GM23338 (cell line): ENCODE results near the gene CCDC68. TPM values are rescaled to one million over a fixed set of nuclear protein-coding genes. Genes with fewer than 3 reads are reported as not detected.

Source experiments
- ATAC-seq: fragments of 200-7000 bp; cut with Tn5 transposase; 3 replicates; pipeline ENCODE4 v1.9.1; 2020
- DNase-seq: peaks from one replicate; pipeline ENCODE4 v3.0.0-alpha.2; 2015; ENCODE audit warnings: low spot score
- H2AFZ ChIP-seq: fragments of 200-600 bp; sonication (generic); 2 replicates; pipeline ENCODE4 v1.8.0; 2016; ENCODE audit warnings: antibody characterized with exemption, mild to moderate bottlenecking, moderate library complexity
- H3F3A ChIP-seq: fragments of 200-600 bp; sonication (generic); replicated peaks from 2 replicates; pipeline ENCODE4 v1.8.0; 2017; ENCODE audit warnings: antibody characterized with exemption, mixed run types, low read depth
- H3K27ac ChIP-seq: fragments of 200-600 bp; sonication (generic); 2 replicates; pipeline ENCODE4 v1.6.1; 2016; ENCODE audit warnings: low read depth
- H3K27me3 ChIP-seq: fragments of 200-600 bp; sonication (generic); 2 replicates; pipeline ENCODE4 v1.8.0; 2016; ENCODE audit warnings: mild to moderate bottlenecking, mixed run types, moderate library complexity; ENCODE audit not compliant: insufficient read depth
- H3K36me3 ChIP-seq: fragments of 200-600 bp; sonication (generic); 2 replicates; pipeline ENCODE4 v1.8.0; 2016; ENCODE audit warnings: mild to moderate bottlenecking; ENCODE audit not compliant: insufficient read depth
- H3K4me1 ChIP-seq: fragments of 200-600 bp; sonication (generic); 2 replicates; pipeline ENCODE4 v1.8.0; 2016; ENCODE audit warnings: mild to moderate bottlenecking, moderate library complexity; ENCODE audit not compliant: insufficient read depth
- H3K4me2 ChIP-seq: fragments of 200-600 bp; sonication (generic); 2 replicates; pipeline ENCODE4 v1.7.1; 2017; ENCODE audit warnings: mixed run types
- H3K4me3 ChIP-seq: fragments of 200-600 bp; sonication (generic); 2 replicates; pipeline ENCODE4 v1.6.1; 2016; ENCODE audit warnings: mixed run types
- H3K79me2 ChIP-seq: fragments of 200-600 bp; sonication (generic); replicated peaks from 2 replicates; pipeline ENCODE4 v1.8.0; 2017; ENCODE audit warnings: mild to moderate bottlenecking; ENCODE audit not compliant: insufficient read depth
- H3K9me2 ChIP-seq: fragments of 200-600 bp; sonication (generic); 2 replicates; pipeline ENCODE4 v1.8.0; 2017; ENCODE audit not compliant: insufficient read depth
- H4K20me1 ChIP-seq: fragments of 200-600 bp; sonication (generic); replicated peaks from 2 replicates; pipeline ENCODE4 v1.8.0; 2017; ENCODE audit warnings: mild to moderate bottlenecking; ENCODE audit not compliant: insufficient read depth
- H3K27ac Mint-ChIP-seq: 2 replicates; pipeline ENCODE4 v1.8.0; 2020; ENCODE audit warnings: inconsistent platforms, mild to moderate bottlenecking, moderate library complexity, mixed read lengths
- H3K27me3 Mint-ChIP-seq: 3 replicates; pipeline ENCODE4 v1.8.0; 2022; ENCODE audit warnings: low read depth, mild to moderate bottlenecking, moderate library complexity, mixed read lengths, inconsistent platforms; ENCODE audit not compliant: insufficient read depth, poor library complexity
- H3K36me3 Mint-ChIP-seq: 3 replicates; pipeline ENCODE4 v1.8.0; 2021; ENCODE audit warnings: low read depth, mild to moderate bottlenecking, inconsistent platforms, moderate library complexity, mixed read lengths
- H3K4me1 Mint-ChIP-seq: 3 replicates; pipeline ENCODE4 v1.8.0; 2020; ENCODE audit warnings: mild to moderate bottlenecking, inconsistent platforms, mixed read lengths
- H3K4me3 Mint-ChIP-seq: 3 replicates; pipeline ENCODE4 v1.8.0; 2021; ENCODE audit warnings: moderate library complexity, mild to moderate bottlenecking, inconsistent platforms, mixed read lengths
- H3K9me3 Mint-ChIP-seq: 3 replicates; pipeline ENCODE4 v1.8.0; 2020; ENCODE audit warnings: moderate library complexity, mild to moderate bottlenecking, inconsistent platforms, mixed read lengths
- CREB1 ChIP-seq: fragments of 250-450 bp; sonication (Bioruptor Pico); IDR thresholded peaks from 2 replicates; pipeline ENCODE4 v1.5.0; 2020; ENCODE audit warnings: low read depth, mild to moderate bottlenecking, moderate library complexity
- EZH2 ChIP-seq: fragments of 200-600 bp; sonication (generic); IDR thresholded peaks from one replicate; pipeline ENCODE4 v1.8.0; 2017; ENCODE audit warnings: antibody characterized with exemption, mild to moderate bottlenecking, low read depth; ENCODE audit not compliant: unreplicated experiment
- EZH2phosphoT487 ChIP-seq: fragments of 200-600 bp; sonication (generic); IDR thresholded peaks from one replicate; pipeline ENCODE4 v1.8.1; 2018; ENCODE audit warnings: antibody characterized with exemption; ENCODE audit not compliant: unreplicated experiment
- JUNB ChIP-seq: IDR thresholded peaks from one replicate; pipeline ENCODE4 v1.6.1; 2016; ENCODE audit warnings: antibody characterized with exemption; ENCODE audit not compliant: unreplicated experiment
- NANOG ChIP-seq: IDR thresholded peaks from 2 replicates; pipeline ENCODE4 v1.6.1; 2016; ENCODE audit warnings: antibody characterized with exemption, borderline replicate concordance
- POLR2AphosphoS5 ChIP-seq: IDR thresholded peaks from 2 replicates; pipeline ENCODE4 v1.6.1; 2016; ENCODE audit warnings: antibody characterized with exemption, low read depth
- REST ChIP-seq: IDR thresholded peaks from one replicate; pipeline ENCODE4 v1.6.1; 2018; ENCODE audit warnings: antibody characterized with exemption; ENCODE audit not compliant: unreplicated experiment
- STAT1 ChIP-seq: IDR thresholded peaks from one replicate; pipeline ENCODE4 v1.6.1; 2016; ENCODE audit warnings: antibody characterized with exemption; ENCODE audit not compliant: unreplicated experiment
- ZNF114 ChIP-seq: fragments of 250-450 bp; sonication (Bioruptor Pico); IDR thresholded peaks from 2 replicates; pipeline ENCODE4 v1.5.0; 2020; ENCODE audit warnings: mild to moderate bottlenecking, moderate library complexity
- ZNF331 ChIP-seq: fragments of 250-450 bp; sonication (Bioruptor Pico); IDR thresholded peaks from 2 replicates; pipeline ENCODE4 v1.5.0; 2020; ENCODE audit warnings: low read depth, mild to moderate bottlenecking, moderate library complexity
- polyA plus RNA-seq: library from polyadenylated mRNA; unstranded; fragments of >200 nt; fragmentation: Nextera tagmentation; extraction: Ambion mirVana; gene quantifications from 2 replicates; pipeline ENCODE4 v1.2.1, GENCODE V29; 2016
- total RNA-seq: library from RNA; depleted of rRNA; stranded (reverse); fragments of >200 nt; shearing (Covaris generic); gene quantifications from 2 replicates; pipeline ENCODE4 v1.2.3, GENCODE V29; 2014
- TF ChIP-seq, protein P1 (sequence below): fragments of 250-450 bp; sonication (Bioruptor Pico); IDR thresholded peaks from 2 replicates; pipeline ENCODE4 v1.5.0; 2020; ENCODE audit warnings: mild to moderate bottlenecking, moderate library complexity
- TF ChIP-seq, protein P2 (sequence below), 2 experiments: fragments of 200-600 bp in 1 of 2; sonication (generic) in 1 of 2; conservative IDR thresholded peaks; 2 replicates each; pipeline versions ENCODE4 v1.5.1 to v1.6.1; 2016 to 2017; ENCODE audit warnings: antibody characterized with exemption in 2 of 2, low read depth in 2 of 2, mild to moderate bottlenecking in 2 of 2, moderate library complexity in 1 of 2
- TF ChIP-seq, protein P3 (sequence below): IDR thresholded peaks from 2 replicates; pipeline ENCODE4 v1.6.1; 2016; ENCODE audit warnings: antibody characterized with exemption

Gene CCDC68
- total and polyA plus RNA-seq, 2 experiments from 2014 or later, result 1.6 to 3.7 TPM

DNA sequence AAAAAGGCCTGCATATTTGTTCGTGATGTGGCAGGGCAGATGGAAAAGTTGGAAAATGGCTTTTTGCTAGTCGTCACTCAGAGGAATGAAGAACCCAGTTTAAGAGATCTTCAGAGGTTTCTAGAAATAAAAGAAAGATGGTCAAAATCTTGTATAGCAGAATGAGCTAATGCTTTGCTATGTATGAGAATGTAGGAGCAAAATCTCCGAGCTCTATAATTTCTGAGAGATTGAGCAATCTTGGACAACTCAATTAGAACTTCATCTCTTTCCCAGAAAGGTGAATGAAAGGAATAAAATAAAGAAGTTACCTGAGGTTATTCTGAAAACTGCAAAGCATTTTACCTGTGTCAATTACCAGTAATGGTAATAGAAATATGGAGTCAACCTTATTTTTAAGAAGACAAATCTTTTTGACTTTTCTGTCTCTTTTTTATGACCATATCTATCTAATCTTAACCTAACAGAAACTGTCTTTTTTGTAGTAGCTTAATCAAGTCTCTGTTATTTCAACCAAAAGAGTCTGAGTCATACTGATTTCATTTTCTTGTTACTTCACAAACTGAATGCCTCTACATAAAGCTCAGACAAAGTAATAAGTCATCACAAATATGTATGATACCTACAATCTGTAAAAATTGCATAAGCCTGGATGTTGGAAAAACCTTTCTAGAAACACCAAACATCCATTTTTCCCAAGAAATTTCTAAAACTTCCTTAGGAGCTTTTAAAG, 32.5 kb downstream of the CCDC68 start:
- H4K20me1 ChIP-seq, result no peaks in the 10 kb centered on the region
- Mint-ChIP-seq H3K36me3 (no peaks in the 10 kb centered on the region), H3K9me3 (no peaks in the 10 kb centered on the region), H3K4me1 (peaks cover 7% of the 10 kb centered on the region), H3K27ac (no peak overlapping the region), H3K27me3 (peaks cover 2% of the 10 kb centered on the region), H3K4me3 (no peak overlapping the region)
- H3K4me3 ChIP-seq, result no peak overlapping the region
- H3K27ac ChIP-seq, result no peak overlapping the region
- TF ChIP-seq, protein P1, sequence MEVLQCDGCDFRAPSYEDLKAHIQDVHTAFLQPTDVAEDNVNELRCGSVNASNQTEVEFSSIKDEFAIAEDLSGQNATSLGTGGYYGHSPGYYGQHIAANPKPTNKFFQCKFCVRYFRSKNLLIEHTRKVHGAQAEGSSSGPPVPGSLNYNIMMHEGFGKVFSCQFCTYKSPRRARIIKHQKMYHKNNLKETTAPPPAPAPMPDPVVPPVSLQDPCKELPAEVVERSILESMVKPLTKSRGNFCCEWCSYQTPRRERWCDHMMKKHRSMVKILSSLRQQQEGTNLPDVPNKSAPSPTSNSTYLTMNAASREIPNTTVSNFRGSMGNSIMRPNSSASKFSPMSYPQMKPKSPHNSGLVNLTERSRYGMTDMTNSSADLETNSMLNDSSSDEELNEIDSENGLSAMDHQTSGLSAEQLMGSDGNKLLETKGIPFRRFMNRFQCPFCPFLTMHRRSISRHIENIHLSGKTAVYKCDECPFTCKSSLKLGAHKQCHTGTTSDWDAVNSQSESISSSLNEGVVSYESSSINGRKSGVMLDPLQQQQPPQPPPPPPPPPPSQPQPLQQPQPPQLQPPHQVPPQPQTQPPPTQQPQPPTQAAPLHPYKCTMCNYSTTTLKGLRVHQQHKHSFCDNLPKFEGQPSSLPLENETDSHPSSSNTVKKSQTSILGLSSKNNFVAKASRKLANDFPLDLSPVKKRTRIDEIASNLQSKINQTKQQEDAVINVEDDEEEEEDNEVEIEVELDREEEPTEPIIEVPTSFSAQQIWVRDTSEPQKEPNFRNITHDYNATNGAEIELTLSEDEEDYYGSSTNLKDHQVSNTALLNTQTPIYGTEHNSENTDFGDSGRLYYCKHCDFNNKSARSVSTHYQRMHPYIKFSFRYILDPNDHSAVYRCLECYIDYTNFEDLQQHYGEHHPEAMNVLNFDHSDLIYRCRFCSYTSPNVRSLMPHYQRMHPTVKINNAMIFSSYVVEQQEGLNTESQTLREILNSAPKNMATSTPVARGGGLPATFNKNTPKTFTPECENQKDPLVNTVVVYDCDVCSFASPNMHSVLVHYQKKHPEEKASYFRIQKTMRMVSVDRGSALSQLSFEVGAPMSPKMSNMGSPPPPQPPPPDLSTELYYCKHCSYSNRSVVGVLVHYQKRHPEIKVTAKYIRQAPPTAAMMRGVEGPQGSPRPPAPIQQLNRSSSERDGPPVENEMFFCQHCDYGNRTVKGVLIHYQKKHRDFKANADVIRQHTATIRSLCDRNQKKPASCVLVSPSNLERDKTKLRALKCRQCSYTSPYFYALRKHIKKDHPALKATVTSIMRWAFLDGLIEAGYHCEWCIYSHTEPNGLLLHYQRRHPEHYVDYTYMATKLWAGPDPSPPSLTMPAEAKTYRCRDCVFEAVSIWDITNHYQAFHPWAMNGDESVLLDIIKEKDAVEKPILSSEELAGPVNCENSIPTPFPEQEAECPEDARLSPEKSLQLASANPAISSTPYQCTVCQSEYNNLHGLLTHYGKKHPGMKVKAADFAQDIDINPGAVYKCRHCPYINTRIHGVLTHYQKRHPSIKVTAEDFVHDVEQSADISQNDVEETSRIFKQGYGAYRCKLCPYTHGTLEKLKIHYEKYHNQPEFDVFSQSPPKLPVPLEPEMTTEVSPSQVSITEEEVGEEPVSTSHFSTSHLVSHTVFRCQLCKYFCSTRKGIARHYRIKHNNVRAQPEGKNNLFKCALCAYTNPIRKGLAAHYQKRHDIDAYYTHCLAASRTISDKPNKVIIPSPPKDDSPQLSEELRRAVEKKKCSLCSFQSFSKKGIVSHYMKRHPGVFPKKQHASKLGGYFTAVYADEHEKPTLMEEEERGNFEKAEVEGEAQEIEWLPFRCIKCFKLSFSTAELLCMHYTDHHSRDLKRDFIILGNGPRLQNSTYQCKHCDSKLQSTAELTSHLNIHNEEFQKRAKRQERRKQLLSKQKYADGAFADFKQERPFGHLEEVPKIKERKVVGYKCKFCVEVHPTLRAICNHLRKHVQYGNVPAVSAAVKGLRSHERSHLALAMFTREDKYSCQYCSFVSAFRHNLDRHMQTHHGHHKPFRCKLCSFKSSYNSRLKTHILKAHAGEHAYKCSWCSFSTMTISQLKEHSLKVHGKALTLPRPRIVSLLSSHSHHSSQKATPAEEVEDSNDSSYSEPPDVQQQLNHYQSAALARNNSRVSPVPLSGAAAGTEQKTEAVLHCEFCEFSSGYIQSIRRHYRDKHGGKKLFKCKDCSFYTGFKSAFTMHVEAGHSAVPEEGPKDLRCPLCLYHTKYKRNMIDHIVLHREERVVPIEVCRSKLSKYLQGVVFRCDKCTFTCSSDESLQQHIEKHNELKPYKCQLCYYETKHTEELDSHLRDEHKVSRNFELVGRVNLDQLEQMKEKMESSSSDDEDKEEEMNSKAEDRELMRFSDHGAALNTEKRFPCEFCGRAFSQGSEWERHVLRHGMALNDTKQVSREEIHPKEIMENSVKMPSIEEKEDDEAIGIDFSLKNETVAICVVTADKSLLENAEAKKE (CRISPR knock-in tag), result no peak
- no peak for TF ChIP-seq REST
- TF ChIP-seq, protein P2, sequence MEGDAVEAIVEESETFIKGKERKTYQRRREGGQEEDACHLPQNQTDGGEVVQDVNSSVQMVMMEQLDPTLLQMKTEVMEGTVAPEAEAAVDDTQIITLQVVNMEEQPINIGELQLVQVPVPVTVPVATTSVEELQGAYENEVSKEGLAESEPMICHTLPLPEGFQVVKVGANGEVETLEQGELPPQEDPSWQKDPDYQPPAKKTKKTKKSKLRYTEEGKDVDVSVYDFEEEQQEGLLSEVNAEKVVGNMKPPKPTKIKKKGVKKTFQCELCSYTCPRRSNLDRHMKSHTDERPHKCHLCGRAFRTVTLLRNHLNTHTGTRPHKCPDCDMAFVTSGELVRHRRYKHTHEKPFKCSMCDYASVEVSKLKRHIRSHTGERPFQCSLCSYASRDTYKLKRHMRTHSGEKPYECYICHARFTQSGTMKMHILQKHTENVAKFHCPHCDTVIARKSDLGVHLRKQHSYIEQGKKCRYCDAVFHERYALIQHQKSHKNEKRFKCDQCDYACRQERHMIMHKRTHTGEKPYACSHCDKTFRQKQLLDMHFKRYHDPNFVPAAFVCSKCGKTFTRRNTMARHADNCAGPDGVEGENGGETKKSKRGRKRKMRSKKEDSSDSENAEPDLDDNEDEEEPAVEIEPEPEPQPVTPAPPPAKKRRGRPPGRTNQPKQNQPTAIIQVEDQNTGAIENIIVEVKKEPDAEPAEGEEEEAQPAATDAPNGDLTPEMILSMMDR (conservative IDR thresholded peaks at IDR 0.05; ENCODE audit: low read depth in 2 of 2), result no peak
- TF ChIP-seq EZH2phosphoT487, result no peak
- no peak for TF ChIP-seq POLR2AphosphoS5
- TF ChIP-seq, protein P3, sequence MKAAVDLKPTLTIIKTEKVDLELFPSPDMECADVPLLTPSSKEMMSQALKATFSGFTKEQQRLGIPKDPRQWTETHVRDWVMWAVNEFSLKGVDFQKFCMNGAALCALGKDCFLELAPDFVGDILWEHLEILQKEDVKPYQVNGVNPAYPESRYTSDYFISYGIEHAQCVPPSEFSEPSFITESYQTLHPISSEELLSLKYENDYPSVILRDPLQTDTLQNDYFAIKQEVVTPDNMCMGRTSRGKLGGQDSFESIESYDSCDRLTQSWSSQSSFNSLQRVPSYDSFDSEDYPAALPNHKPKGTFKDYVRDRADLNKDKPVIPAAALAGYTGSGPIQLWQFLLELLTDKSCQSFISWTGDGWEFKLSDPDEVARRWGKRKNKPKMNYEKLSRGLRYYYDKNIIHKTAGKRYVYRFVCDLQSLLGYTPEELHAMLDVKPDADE, result no peak
- TF ChIP-seq EZH2, result no peak
- no peak for TF ChIP-seq ZNF114
- no peak for TF ChIP-seq CREB1
- TF ChIP-seq JUNB, result no peak
- TF ChIP-seq ZNF331 (CRISPR knock-in tag), result no peak
- no peak for TF ChIP-seq STAT1
- no peak for TF ChIP-seq NANOG
- no peaks in the 10 kb centered on the region for H3K27me3 ChIP-seq
- H3K79me2 ChIP-seq, result no peaks in the 10 kb centered on the region
- DNase-seq, result no peak
- H3K4me1 ChIP-seq, result 0 out of 2 replicates have a peak, but pooled peaks cover 3% of the 10 kb centered on the region
- no peaks in the 10 kb centered on the region for H3F3A ChIP-seq
- no peaks in the 10 kb centered on the region for H3K36me3 ChIP-seq
- no peak for ATAC-seq
- no peak overlapping the region for H3K4me2 ChIP-seq
- H3K9me2 ChIP-seq, result no peaks in the 10 kb centered on the region
- H2AFZ ChIP-seq, result no peak overlapping the region
